CD4-positive, alpha-beta T cell treated with Interleukin-21 for 1 hour (primary cell): ENCODE measurements around the gene PHACTR3.

Source experiments
- DNase-seq: peaks from one replicate; pipeline ENCODE4 v3.0.0-alpha.2; 2020

PHACTR3 gene

GRCh38 chr20:59808729-59809381 is 204.5 kb downstream of the PHACTR3 start:
- DNase-seq = no peak

- DNase-seq = no peak
These were observed 205.5 kb downstream of the PHACTR3 start for GRCh38 chr20:59809630-59810448.

- no peak for DNase-seq
These were observed 206.3 kb downstream of the PHACTR3 start for GRCh38 chr20:59810449-59811187.

- no peak for DNase-seq
These were observed 207.4 kb downstream of the PHACTR3 start for GRCh38 chr20:59811681-59812171.

- DNase-seq = no peak
These were observed 208.2 kb downstream of the PHACTR3 start for GRCh38 chr20:59812286-59813125.

- DNase-seq = no peak
These were observed 209.0 kb downstream of the PHACTR3 start for GRCh38 chr20:59813126-59813947.

GRCh38 chr20:59813948-59814839 is 209.9 kb downstream of the PHACTR3 start:
- DNase-seq = no peak

- DNase-seq = no peak
These were observed 210.6 kb downstream of the PHACTR3 start for GRCh38 chr20:59814840-59815340.

- no peak for DNase-seq
These were observed 211.9 kb downstream of the PHACTR3 start for GRCh38 chr20:59816146-59816738.

GRCh38 chr20:59817406-59817805 is 213.1 kb downstream of the PHACTR3 start:
- no peak for DNase-seq

GRCh38 chr20:59817846-59818615 is 213.7 kb downstream of the PHACTR3 start:
- no peak for DNase-seq

GRCh38 chr20:59818911-59819310 is 214.6 kb downstream of the PHACTR3 start:
- no peak for DNase-seq

- DNase-seq = no peak
These were observed 215.3 kb downstream of the PHACTR3 start for GRCh38 chr20:59819496-59820203.

- DNase-seq = no peak
These were observed 216.1 kb downstream of the PHACTR3 start for GRCh38 chr20:59820204-59821041.

GRCh38 chr20:59821201-59821600 is 216.9 kb downstream of the PHACTR3 start:
- DNase-seq = no peak

GRCh38 chr20:59821788-59822187 is 217.4 kb downstream of the PHACTR3 start:
- DNase-seq = no peak

- DNase-seq = no peak
These were observed 218.1 kb downstream of the PHACTR3 start for GRCh38 chr20:59822291-59823029.
